ENCODE results near the gene ITPRIP.

- no peak for TF ChIP-seq ZFP30 (CRISPR knock-in tag; IDR thresholded peaks at IDR 0.05)
- no peak for TF ChIP-seq SNAI2 (CRISPR knock-in tag; IDR thresholded peaks at IDR 0.05)
- no peak for TF ChIP-seq OSR1 (CRISPR knock-in tag; IDR thresholded peaks at IDR 0.05)
- no peak for TF ChIP-seq PATZ1 (CRISPR knock-in tag; IDR thresholded peaks at IDR 0.05; ENCODE audit: borderline replicate concordance)
- TF ChIP-seq TCF4 (CRISPR knock-in tag; IDR thresholded peaks at IDR 0.05; ENCODE audit: borderline replicate concordance), result no peak
- TF ChIP-seq RARB (CRISPR knock-in tag; IDR thresholded peaks at IDR 0.05), result no peak
- no peak for TF ChIP-seq TOX (CRISPR knock-in tag; IDR thresholded peaks at IDR 0.05; ENCODE audit: borderline replicate concordance)
- no peak for TF ChIP-seq ZFP3 (CRISPR knock-in tag; IDR thresholded peaks at IDR 0.05)
- no peak for TF ChIP-seq ESRRG (CRISPR knock-in tag; IDR thresholded peaks at IDR 0.05)
Measured at GRCh38 chr10:104374591-104374990, 36.3 kb upstream of the ITPRIP start.
